Posterior cingulate gyrus (tissue), 11 donors: ENCODE measurements around the gene ATP11A.

Source experiments
- DNase-seq, 10 donors: peaks; one replicate each; pipeline versions ENCODE4 v3.0.0 to v3.0.0-alpha.2; 2020 to 2021; ENCODE audit warnings: mixed read lengths in 3 of 10
- intact Hi-C: fragments of 100-400 bp; cut with DNase I; formaldehyde crosslinking; loops from one replicate; pipeline ENCODE4 v1.15.1; 2023

The ATP11A gene

DNA sequence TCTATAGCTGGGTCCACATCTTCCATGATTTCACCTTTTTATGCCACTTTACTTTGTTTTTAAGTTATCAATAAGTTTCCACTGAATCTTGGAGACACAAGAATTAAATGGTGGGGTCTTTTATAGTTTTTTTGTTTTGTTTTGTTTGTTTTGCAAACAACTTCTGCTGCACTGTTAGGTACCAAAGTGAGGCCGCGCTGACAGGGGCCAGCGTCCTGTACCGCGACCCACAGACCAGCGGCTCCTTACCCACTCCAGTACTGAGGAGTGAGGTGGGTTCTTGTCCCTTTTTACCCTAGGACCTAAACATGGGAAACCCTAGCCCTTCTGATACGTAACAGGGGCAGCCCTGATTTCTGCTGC, 203.3 kb downstream of the ATP11A start:
- peak in 4 of 10 donors; percentile 7 to 60 (median 36) for DNase-seq

DNA sequence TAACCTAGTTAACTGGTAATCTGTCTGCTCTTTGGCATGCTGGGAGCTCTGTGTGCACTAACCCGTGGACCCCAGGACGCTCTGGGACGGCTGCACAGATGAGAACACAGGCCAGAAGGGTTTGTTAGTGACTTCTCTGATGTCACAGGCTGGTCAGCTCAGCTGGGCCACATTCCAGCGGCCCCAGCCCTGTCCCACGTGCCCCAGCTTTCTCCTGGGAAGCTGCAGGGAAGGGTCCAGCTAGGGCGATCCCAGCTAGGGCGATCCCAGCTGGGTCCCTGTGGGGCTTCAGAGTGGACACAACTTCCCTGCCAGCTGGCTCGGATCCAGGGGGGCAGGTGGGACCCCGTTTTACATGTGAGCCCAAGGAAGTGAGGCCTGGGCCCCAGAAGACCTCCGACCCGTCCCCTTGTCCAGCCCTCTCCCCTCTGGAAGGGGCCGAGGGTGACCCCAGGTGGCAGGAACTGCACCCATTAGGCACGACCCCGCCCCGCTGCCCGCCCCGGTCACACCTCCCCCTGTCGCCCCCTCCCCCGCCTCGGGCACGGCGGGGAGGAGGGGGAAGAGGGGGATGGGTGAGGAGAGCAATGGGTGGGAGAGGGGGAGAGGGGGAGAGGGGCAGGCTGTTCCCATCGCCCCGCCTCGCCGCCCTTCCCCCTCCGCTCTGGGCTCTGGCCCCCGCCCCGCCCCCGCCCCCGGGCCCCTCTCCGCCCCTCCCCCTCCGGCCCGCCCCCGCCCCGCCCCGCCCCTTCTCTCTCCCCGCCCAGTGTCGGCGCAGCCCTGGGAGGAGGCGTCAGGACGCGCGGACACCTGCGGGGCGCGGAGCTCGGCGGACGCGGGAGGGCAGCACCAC, 204.0 kb downstream of the ATP11A start:
- intact Hi-C loops = no loop called here
- peak in 4 of 10 donors; percentile 24 to 84 (median 74) for DNase-seq

More for the DNA sequence above, 203.3 kb downstream of the ATP11A start:
- intact Hi-C loops = no loop called here

DNA sequence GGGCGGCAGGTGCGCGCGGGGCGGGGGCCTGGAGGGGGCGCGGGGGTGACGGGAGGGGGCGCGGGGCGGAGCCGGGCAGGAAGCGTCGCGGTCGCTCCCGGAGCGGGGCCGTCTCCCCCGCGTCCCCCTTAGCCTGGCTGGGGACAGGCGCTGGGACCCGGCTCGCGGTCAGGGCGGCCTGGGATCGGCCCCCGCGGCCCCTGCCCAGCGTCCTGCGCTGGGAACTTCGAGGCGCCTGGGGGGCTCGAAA, 204.5 kb downstream of the ATP11A start:
- intact Hi-C loops = no loop called here
- DNase-seq = peak in 3 of 10 donors; percentile 44 to 71 (median 66)

DNA sequence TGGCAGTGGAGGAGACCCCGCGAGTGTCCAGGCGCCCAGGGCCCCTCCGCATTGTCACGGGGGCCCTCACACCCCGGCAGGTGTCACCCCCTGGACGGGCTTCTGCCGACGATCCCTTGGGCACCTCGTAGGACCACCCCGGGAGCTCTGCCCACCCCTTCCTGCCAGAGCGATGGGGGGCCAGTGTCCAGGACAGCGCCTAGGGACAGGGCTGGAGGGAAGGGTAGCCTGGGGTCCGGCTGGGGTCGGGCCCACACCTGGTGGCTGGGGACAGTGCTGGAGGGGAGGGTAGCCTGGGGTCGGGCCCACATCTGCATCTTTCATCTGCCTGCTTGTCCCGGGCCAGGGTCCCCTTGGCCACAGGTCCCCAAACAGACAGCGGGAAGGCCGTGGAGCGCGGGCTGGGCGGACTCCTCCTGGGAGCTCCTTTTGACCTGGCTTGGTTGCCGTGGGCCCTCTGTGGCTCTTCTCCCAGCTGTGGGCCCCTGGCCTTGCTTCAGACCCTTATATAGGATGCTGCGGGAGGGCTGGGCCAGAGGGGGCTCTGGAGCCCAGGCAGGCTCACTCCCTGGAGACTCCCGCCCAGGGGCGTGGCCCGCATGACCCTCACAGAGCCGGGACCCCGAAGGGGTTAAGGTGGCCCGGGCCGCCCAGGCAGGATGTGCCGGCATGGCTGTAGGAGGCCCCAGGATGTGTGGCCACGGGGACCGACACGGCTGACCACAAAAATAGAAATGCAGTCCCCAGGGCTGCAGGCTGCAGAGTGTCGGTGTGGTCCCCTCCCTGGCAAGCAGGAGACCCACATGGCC, 205.0 kb downstream of the ATP11A start:
- DNase-seq = peak in 3 of 10 donors; percentile 60 to 81 (median 67)
- intact Hi-C loops = no loop called here

DNA sequence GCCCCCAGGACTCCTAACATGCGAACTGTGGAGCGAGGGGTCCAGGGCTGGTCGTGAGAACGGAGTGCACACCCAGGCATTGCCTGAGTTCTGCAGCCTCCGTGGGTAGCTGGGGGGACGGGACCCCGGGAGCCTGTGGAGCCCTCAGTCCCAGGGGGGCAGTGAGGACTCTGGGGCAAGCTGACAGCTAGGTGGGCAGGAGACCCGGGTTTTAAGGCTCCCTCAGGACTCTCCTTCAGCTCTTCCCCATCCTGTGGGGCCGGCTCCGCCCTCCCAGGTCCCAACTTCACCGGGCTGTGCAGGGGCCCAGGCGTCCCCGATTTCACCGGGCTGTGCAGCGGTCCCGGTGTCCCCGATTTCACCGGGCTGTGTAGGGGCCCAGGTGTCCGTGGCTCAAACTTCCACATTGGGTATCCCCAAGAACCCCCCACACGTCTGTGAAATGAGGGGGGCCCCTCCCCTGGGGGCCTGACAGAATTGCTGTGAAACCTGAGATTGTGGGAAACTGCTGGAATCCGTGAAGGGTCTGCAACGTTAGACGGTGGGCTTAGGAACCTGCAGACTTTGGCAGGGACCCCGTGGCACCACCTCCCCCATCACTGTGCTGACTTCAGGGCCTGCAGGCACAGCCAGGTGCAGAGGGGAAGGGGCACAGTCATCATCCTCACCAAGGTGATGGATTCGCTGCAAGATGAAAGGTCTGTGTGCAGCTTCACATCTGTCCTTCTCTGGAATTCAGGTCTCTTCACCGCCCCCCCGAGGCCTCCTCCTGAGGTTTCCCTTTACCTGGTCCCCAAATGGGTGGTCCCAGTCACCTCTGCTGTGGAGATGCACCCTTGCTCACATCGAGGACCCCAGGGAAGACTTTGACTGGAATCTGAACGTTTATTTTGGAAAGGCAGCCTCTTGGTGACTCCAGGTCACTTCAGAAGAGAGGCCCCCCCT, 206.0 kb downstream of the ATP11A start:
- DNase-seq = peak in 3 of 10 donors; percentile 48 to 67 (median 63)
- intact Hi-C loops = no loop called here

DNA sequence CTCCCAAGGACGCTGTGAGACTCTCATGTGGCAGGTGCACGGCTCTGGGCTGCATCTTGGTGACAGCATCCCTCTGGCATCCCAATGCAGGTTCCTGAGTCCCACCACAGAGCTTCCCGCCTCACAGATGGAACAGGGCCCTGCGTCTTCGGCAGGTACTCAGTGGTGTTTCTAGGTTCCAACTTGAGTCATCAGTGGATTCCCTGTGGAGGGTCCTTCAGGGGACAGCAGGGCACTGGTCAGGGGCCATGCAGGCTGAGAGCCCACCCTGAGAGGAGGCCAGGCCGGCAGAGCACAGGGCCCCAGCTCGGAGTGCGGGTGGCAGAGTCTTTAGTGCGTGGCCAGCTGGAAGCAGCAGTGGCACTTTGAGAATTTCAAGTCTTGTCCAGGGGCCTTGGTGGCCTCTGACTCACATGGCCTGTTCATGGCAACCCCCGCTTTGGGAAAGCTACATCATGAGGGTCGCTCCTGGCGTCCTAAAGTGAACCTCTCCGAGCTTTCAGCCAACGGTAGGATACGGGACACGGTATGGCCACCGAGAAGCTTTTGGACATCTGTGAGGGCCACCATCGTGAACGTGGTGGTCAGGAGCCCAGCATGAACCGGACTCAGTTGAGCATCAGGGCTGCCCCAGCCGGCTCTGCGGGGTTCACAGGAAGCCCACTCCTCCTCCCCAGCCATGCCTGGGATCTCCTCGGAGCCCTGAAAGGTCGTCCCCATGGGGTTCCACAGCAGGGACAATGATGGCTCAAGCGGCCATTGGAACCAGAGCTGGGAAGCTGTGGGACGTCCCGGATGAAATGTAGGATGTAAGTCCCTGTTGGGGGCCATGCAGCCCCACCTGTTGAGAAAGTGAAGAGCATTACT, 207.1 kb downstream of the ATP11A start:
- intact Hi-C loops = no loop called here
- peak in 3 of 10 donors; percentile 52 to 72 (median 65) for DNase-seq

DNA sequence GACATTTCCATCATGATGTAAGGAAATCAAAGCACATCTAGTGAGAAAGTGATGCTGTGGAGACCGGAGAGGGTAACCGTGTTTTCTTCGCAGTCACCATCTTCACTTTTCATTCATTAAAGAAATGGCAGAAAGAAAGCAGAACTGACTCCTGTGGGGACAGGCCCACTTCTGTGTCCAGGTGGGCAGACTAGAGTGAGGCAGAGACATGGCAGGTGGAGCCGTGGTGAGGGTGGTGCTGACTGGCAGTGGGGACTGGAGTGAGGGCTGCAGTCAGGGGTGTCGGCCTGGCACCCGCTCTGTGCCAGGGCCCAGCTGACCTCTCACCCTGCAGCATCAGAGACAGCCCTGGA, 207.7 kb downstream of the ATP11A start:
- DNase-seq = peak in 1 of 10 donors; percentile 59
- intact Hi-C loops = no loop called here

DNA sequence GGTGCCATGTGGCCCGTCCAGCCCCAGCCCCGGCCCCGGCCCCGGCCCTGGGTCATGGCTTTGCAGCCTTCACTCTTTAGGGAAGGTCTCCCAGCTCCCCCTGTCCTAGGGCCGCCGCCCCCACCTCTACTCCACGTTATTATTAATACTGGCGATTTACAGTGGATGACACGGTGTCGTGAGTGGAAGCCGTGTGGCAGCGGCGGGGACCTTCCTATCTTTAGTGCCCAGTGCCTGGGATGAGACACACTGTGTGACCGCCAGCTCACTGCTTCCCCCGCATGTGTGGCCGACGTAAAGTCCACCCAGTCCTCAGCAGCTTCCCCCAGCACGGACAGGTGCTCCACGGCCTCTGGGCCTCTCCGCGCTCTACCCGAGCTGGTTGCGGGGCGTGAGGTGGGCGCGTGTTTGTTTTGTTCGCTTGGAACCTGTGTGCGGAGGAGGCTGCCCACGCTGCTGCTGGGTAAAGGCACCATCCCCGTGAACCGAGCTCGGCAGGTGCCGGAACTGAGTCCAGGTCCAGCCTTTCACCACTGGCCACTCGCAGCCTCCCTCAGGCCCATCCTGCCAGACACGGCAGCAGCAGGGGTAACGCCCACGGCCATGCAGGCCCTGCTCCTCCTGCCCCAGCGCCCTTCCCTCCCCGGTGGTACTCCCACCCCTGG, 208.2 kb downstream of the ATP11A start:
- DNase-seq = peak in 3 of 10 donors; percentile 5 to 72 (median 72)
- intact Hi-C loops = no loop called here

DNA sequence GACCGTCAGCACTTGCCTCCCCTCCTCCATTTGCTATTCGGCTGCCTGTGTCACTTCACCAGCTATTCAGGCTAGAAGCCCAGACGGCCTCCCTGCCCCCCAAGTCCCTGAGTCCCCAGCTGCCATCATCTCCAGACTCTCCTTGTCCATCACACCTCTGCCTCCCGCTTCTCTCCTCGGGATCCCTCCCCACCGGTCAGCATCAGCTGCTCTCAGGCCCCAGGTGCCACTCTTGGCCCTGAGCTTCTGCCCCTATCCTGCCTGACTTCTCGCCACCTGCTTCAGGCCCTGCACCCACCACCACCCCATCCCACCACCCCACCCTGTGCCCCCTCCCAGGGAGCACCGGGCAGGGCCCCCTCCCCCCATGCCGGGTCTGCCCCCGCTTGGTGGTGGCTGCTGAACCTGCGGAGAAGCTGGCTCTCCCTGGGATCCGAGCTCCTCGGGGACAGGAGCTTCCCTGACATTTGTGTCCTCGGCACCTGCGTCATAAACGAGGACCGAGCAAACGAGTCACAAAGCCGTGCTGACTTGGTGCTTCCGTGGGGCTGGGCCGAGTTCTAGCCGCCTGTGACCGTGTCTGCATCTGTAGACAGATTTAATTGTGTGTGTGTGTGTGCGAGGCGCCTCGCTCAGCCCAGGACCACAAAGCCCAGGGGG, 208.9 kb downstream of the ATP11A start:
- DNase-seq = peak in 4 of 10 donors; percentile 7 to 72 (median 64)
- intact Hi-C loops = no loop called here

DNA sequence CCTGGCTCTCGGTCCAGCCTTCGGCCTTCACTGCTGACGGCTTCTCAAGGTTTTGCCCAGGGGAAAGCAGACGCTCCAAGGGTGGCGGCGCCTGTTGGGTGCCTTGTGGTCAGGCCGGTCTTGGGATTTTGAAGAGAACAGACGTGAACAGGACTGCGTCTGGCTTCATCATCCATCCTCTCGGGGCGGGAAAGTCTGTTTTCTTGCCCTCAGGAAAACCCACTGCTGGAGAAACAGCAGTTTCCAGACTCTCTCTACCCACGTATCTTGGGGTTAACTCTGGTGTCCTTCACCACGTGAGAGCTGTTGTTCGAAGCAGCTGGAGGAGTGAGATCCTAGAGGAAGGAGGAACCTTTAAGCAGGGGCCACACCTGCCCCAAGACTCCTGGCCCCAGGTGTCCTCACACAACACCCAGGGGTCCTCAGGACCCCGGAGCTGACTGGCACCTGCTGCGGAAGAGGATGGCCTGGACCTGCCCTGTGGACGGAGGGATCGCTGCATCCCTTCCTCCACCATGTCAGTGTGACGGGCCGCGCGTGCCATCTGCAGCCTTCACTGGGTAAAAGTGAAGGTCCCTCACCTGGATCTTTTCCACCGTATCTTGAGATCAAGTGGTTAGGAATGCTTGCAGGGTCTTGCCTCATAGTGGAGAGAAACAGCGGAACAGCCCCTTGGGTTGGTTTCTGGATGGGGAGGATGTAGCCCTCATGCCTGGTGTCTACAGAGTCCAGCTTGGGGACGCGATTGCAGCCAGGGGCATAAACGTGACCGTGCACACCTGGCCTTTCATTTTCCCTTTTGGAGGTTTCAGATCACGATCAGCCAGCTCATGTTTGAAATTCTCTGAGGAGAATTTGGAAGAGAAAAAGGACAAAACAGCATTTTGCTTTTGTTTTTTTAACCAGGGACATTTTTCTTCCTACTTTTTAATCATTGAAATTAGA, 209.7 kb downstream of the ATP11A start:
- DNase-seq = peak in 3 of 10 donors; percentile 5 to 72 (median 59)
- intact Hi-C loops = no loop called here

DNA sequence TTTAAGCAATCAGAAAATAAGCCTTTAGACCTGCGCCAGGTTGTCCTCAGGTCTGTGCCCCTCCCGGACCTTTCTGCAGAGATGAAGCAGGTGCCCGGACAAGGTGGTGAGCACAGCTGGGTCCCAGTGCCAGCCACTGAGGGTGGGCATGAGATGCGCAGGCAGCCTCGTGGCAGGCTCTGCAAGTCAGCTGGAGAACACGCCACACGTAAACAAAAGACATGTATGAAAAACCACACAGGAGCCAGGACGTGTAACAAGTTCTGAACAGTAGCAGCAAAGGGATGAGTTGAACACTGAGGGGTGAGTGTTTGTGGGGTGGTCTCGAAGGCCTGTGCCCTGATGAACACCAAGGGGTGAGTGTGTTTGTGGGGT, 210.4 kb downstream of the ATP11A start:
- intact Hi-C loops = no loop called here
- DNase-seq = peak in 2 of 10 donors; percentile 22 to 53

DNA sequence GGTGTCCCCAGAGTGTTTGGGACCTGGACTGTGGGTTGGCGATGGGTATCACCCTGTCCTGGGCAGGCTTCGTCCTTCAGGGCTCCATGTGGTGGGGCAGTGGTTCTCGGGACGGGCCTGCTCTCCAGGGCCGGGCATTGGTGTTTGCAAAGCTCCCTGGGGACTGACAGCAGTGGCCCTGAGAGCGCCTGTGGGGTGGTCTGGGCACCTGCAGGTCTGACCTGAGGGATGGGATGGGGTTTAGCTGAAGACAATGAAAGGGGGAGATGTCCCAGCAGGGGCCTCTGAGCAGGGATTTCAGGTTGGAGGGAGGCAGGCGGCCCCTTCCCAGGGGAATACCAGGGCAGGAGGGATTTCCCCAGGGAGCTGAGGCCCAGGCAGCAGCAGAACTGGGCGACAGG, 210.9 kb downstream of the ATP11A start:
- intact Hi-C loops = no loop called here
- DNase-seq = peak in 1 of 10 donors; percentile 67

DNA sequence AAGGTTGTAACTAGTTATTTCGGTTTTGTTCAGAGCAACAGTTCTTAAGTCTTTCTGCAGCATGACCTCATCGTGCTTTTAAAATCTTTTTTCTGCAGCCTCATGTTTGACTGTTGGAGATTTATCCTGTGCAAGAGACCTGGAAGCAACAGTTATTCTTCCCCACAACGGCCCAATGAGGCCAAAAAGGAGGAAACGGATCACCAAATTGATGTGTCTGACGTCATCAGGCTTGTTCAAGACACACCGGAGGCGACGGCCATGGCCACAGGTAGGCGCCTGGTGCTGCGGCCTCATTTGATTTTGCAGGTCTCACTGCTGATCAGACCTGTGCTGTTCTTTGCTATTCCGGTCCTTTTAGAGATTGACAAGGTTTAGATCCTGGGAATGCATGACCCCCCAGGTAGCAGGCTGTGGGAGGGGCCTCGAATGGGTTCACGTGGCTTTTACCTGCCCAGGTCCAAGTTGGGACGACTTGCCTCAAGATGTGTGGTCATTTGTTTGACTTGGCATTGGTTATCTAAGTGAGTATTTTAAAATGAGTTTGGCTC, 212.3 kb downstream of the ATP11A start:
- peak in 2 of 10 donors; percentile 59 to 67 for DNase-seq
- intact Hi-C loops = no loop called here

DNA sequence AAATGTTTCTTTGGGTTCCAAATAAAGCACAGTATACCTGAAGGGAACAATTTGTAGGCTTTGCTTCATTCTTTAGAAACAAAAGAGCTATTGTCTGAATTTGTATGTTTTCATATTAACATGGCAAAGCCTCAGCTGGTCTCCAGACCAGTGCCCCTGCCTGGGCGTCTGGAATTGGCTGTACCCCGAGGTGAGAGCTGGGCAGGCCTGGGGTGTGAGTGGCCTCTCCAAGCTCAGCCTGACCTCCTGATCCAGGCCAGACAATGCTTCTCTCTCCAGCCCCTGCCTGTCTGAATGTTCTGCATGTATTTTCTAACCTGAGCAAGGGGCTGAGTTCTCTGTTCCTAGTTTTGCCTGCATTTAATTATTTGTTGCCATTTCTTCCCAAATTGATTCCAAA, 212.8 kb downstream of the ATP11A start:
- intact Hi-C loops = no loop called here
- peak in 2 of 10 donors; percentile 25 to 72 for DNase-seq

DNA sequence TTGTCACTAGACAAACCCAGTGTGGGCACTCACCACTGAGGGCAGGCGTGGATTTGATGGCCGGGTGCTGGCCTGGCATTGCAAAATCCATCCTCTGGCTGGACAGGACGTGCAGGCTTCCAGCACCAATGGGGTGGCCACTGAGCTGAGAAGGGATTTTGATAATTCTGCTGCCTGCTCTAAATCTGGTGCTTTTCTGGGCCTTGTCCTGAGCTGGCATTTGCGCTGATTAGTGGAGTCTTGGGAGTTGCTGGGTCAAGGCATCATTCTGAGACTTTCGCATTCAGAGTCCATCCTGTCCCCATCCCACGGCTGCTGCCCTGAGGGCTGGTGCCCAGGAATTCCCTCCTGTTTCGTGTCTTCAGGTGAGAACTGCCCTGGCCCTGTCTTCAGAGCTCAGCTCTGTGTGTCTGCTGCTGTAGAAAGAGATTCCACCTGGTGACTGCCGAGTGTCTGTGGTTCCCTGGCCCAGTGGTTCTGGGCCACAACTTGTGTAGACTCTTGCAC, 213.3 kb downstream of the ATP11A start:
- DNase-seq = peak in 2 of 10 donors; percentile 58 to 61
- intact Hi-C loops = no loop called here

DNA sequence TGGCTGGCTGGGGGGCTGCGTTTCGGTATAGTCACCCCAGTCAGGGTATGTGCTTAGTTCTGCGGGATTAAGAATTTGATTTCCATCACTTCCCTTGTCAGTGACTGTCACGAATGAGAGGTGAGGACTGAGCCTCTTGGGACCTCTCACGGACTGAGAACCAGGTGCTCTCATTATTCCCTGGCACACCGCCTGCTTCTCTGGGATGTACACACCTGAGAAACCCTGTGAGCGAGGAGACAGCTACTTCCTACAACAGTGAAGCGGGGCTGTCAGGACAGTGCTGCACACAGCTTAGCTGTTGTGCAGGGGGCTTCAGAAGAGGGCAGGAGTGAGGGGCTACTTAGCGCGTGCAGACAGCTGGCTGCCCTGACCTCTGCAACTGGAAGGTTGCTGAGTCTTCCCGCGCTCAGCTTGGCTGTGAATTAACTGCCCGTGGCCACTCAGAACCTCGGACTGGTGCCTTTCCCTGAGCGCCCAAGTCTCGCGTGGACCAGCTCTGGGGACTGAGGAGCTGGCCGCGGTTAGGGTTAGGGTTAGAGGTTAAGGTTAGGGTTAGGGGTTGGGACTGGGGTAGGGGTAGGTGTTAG, 213.9 kb downstream of the ATP11A start:
- intact Hi-C loops = no loop called here
- DNase-seq = no peak
